Panc1 (cell line): ENCODE measurements around the gene YJU2. TPM values are rescaled to one million over a fixed set of nuclear protein-coding genes. Genes with fewer than 3 reads are reported as not detected.

Experiments
- ATAC-seq: fragments of 200-7000 bp; cut with Tn5 transposase; 2 replicates; pipeline ENCODE4 v1.9.1; 2020; ENCODE audit warnings: mild to moderate bottlenecking, moderate library complexity
- BruUV-seq: library from RNA; stranded (reverse); fragments of 400-500 nt; replicated peaks from 2 replicates; lab custom pipeline; 2021; lab: Mats Ljungman, UMichigan
- CTCF ChIA-PET: fragments of 300-600 bp; sonication (Branson Sonifier 250); formaldehyde crosslinking; loops from one replicate; lab custom pipeline; 2022; ENCODE audit warnings: antibody characterized with exemption; lab: Charles Lee
- POLR2A ChIA-PET: fragments of 300-600 bp; sonication (Branson Sonifier 250); formaldehyde crosslinking; loops from one replicate; lab custom pipeline; 2022; ENCODE audit warnings: antibody characterized with exemption; lab: Charles Lee
- DNase-seq: peaks from one replicate; pipeline ENCODE4 v3.0.0-alpha.2; 2010; ENCODE audit warnings: low read depth, low spot score
- H3K27ac ChIP-seq: 2 replicates; pipeline ENCODE4 v1.5.1; 2011; ENCODE audit warnings: mild to moderate bottlenecking, low read length, inconsistent platforms
- H3K27me3 ChIP-seq: fragments of 200-500 bp; sonication (Bioruptor generic); 2 replicates; pipeline ENCODE4 v1.6.0; 2014; ENCODE audit warnings: low read length, inconsistent platforms; ENCODE audit not compliant: control insufficient read depth, insufficient read depth
- H3K36me3 ChIP-seq: fragments of 200-500 bp; sonication (Bioruptor generic); 2 replicates; pipeline ENCODE4 v1.5.1; 2014; ENCODE audit warnings: inconsistent platforms, mild to moderate bottlenecking, low read length, moderate library complexity; ENCODE audit not compliant: control insufficient read depth, insufficient read depth
- H3K4me1 ChIP-seq: 2 replicates; pipeline ENCODE4 v1.5.1; 2011; ENCODE audit warnings: inconsistent platforms, mild to moderate bottlenecking, low read length, moderate library complexity; ENCODE audit not compliant: control insufficient read depth, insufficient read depth
- H3K4me3 ChIP-seq, 2 experiments: 2 replicates each; pipeline ENCODE4 v1.5.1; 2011 to 2012; ENCODE audit warnings: low read depth in 2 of 2, low read length in 2 of 2, mild to moderate bottlenecking in 2 of 2, inconsistent platforms in 1 of 2, moderate library complexity in 1 of 2
- H3K9me3 ChIP-seq: fragments of 200-500 bp; sonication (Bioruptor generic); 2 replicates; pipeline ENCODE4 v1.5.1; 2014; ENCODE audit warnings: low read depth, mild to moderate bottlenecking, inconsistent platforms, low read length, moderate library complexity; ENCODE audit not compliant: control insufficient read depth, insufficient read depth
- CTCF ChIP-seq: fragments of 450-650 bp; IDR thresholded peaks from 2 replicates; pipeline ENCODE4 v1.5.1; 2017; ENCODE audit warnings: mild to moderate bottlenecking
- POLR2AphosphoS5 ChIP-seq: IDR thresholded peaks from 2 replicates; pipeline ENCODE4 v1.6.1; 2012; ENCODE audit warnings: mild to moderate bottlenecking, low read depth, low read length, moderate library complexity
- SIN3A ChIP-seq: IDR thresholded peaks from 2 replicates; pipeline ENCODE4 v1.6.1; 2012; ENCODE audit warnings: low read depth, mild to moderate bottlenecking, low read length, moderate library complexity, borderline replicate concordance; ENCODE audit not compliant: insufficient read depth
- TCF7L2 ChIP-seq: IDR thresholded peaks from 2 replicates; pipeline ENCODE4 v1.6.1; 2011; ENCODE audit warnings: mild to moderate bottlenecking, low read depth, low read length, inconsistent platforms
- in situ Hi-C: cut with HindIII; loops from 2 replicates; pipeline ENCODE4 v1.10.0; 2016; ENCODE audit warnings: low sequenced_read_pairs, low pct_unique_long_range_greater_than_20kb
- intact Hi-C: fragments of 100-400 bp; cut with micrococcal nuclease; formaldehyde crosslinking; loops from one replicate; pipeline ENCODE4 v1.10.0; 2022; ENCODE audit not compliant: unreplicated experiment
- total RNA-seq: library from RNA; stranded (reverse); gene quantifications from one replicate; pipeline ENCODE4 v1.2.1, GENCODE V29; 2021; ENCODE audit not compliant: unreplicated experiment
- TF ChIP-seq, protein P1 (sequence below), 2 experiments: IDR thresholded peaks; 2 replicates each; pipeline ENCODE4 v1.6.1; 2011 to 2012; ENCODE audit warnings: low read depth in 2 of 2, control low read depth in 1 of 2, low read length in 1 of 2, mild to moderate bottlenecking in 1 of 2, moderate library complexity in 1 of 2; ENCODE audit not compliant: insufficient read depth in 1 of 2

Gene YJU2
- total RNA-seq, 1 experiment from 2014 or later, result 15.9 TPM

GRCh38 chr19:4302243-4302640 is 55.4 kb downstream of the YJU2 start, which contains the start of gene TMIGD2:
TMIGD2 (minus strand) TSS chr19:4302389; CDS start chr19:4302385, 4 bp downstream.
- ChIA-PET POLR2A (no interaction called here), CTCF (no interaction called here)
- no peaks in the 10 kb centered on the region for H3K27me3 ChIP-seq
- BruUV-seq, result no TSS peak
- ATAC-seq (no peak), DNase-seq (no peak)
- TF ChIP-seq, protein P1, sequence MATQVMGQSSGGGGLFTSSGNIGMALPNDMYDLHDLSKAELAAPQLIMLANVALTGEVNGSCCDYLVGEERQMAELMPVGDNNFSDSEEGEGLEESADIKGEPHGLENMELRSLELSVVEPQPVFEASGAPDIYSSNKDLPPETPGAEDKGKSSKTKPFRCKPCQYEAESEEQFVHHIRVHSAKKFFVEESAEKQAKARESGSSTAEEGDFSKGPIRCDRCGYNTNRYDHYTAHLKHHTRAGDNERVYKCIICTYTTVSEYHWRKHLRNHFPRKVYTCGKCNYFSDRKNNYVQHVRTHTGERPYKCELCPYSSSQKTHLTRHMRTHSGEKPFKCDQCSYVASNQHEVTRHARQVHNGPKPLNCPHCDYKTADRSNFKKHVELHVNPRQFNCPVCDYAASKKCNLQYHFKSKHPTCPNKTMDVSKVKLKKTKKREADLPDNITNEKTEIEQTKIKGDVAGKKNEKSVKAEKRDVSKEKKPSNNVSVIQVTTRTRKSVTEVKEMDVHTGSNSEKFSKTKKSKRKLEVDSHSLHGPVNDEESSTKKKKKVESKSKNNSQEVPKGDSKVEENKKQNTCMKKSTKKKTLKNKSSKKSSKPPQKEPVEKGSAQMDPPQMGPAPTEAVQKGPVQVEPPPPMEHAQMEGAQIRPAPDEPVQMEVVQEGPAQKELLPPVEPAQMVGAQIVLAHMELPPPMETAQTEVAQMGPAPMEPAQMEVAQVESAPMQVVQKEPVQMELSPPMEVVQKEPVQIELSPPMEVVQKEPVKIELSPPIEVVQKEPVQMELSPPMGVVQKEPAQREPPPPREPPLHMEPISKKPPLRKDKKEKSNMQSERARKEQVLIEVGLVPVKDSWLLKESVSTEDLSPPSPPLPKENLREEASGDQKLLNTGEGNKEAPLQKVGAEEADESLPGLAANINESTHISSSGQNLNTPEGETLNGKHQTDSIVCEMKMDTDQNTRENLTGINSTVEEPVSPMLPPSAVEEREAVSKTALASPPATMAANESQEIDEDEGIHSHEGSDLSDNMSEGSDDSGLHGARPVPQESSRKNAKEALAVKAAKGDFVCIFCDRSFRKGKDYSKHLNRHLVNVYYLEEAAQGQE (IDR thresholded peaks at IDR 0.05; ENCODE audit: insufficient read depth in 1 of 2, low read depth in 2 of 2, low read length in 1 of 2), result no peak
- no peak for TF ChIP-seq CTCF
- TF ChIP-seq POLR2AphosphoS5, result no peak
- H3K9me3 ChIP-seq, result no peaks in the 10 kb centered on the region
- intact Hi-C loops (no loop called here), in situ Hi-C loops (no loop called here)
- no peak within 1 kb of the TSS for H3K27ac ChIP-seq
- H3K36me3 ChIP-seq, result no peaks in the 10 kb centered on the region
- peaks cover 5% of the 10 kb centered on the region for H3K4me1 ChIP-seq
- no peak within 1 kb of the TSS for H3K4me3 ChIP-seq

- H3K27ac ChIP-seq, result no peak overlapping the region
Observed at GRCh38 chr19:4303819-4304537, 57.1 kb downstream of the YJU2 start.

More at GRCh38 chr19:4303819-4304537, 57.1 kb downstream of the YJU2 start:
- in situ Hi-C loops (no loop called here), intact Hi-C loops (no loop called here)
- ChIA-PET POLR2A (interaction anchor here (0.5 to 0.6 kb wide), 3 partner anchors 30 to 1353 kb away, joined by 3 to 6 read pairs (median 5); no protein-coding TSS in a partner anchor), CTCF (no interaction called here)
- ATAC-seq (no peak), DNase-seq (no peak)
- Histone ChIP-seq H3K4me1 (peaks cover 5% of the 10 kb centered on the region), H3K4me3 (peak overlapping the region; percentile 21 to 37; a peak in 3 of 4 replicates), H3K9me3 (no peaks in the 10 kb centered on the region), H3K36me3 (no peaks in the 10 kb centered on the region), H3K27me3 (no peaks in the 10 kb centered on the region)
- no TSS peak for BruUV-seq
- no peak for TF ChIP-seq SIN3A
- TF ChIP-seq, protein P1 (IDR thresholded peaks at IDR 0.05; ENCODE audit: insufficient read depth in 1 of 2, low read depth in 2 of 2, low read length in 1 of 2), result no peak
- no peak for TF ChIP-seq TCF7L2
- TF ChIP-seq CTCF, result no peak
